ENCODE results near the gene NR3C2. TPM values are rescaled to one million over a fixed set of nuclear protein-coding genes. Genes with fewer than 3 reads are reported as not detected.

Gene NR3C2
- total RNA-seq, 4 donors from 2014 or later = 13.1 to 24.1 (median 14.6) TPM

- Histone ChIP-seq H3K36me3 (no peaks in the 10 kb centered on the region), H3K27me3 (no peaks in the 10 kb centered on the region), H3K4me1 (peaks cover 0 to 33% (median 0%) of the 10 kb centered on the region in 4 donors), H3K9me3 (no peaks in the 10 kb centered on the region), H3K27ac (no peak overlapping the region), H3K4me3 (no peak overlapping the region)
- WGBS, 2 donors = 66 to 71% methylated on average over 2 of the region's 2 CpGs
- no peak for DNase-seq (ENCODE audit: low spot score in 2 of 2)
- TF ChIP-seq EP300 (IDR thresholded peaks at IDR 0.05) (no peak), CTCF (IDR thresholded peaks at IDR 0.05) (no peak), POLR2A (IDR thresholded peaks at IDR 0.05) (no peak)
Observed at GRCh38 chr4:148412460-148412994, 29.7 kb downstream of the NR3C2 start.

GRCh38 chr4:148405161-148405893 is 36.9 kb downstream of the NR3C2 start:
- H3K4me1 ChIP-seq = peaks cover 0 to 6% (median 0%) of the 10 kb centered on the region in 4 donors
- H3K36me3 ChIP-seq = no peaks in the 10 kb centered on the region
- no peaks in the 10 kb centered on the region for H3K27me3 ChIP-seq
- no peak overlapping the region for H3K27ac ChIP-seq
- 88 to 90% methylated on average over 5 of the region's 5 CpGs for WGBS, 2 donors
- DNase-seq (ENCODE audit: low spot score in 2 of 2) = no peak
- H3K4me3 ChIP-seq = no peak overlapping the region
- H3K9me3 ChIP-seq = no peaks in the 10 kb centered on the region
- TF ChIP-seq POLR2A (IDR thresholded peaks at IDR 0.05) (no peak), CTCF (IDR thresholded peaks at IDR 0.05) (no peak), EP300 (IDR thresholded peaks at IDR 0.05) (no peak)

- TF ChIP-seq POLR2A (IDR thresholded peaks at IDR 0.05) (no peak), EP300 (IDR thresholded peaks at IDR 0.05) (no peak), CTCF (IDR thresholded peaks at IDR 0.05) (no peak)
- Histone ChIP-seq H3K27ac (no peak overlapping the region), H3K4me1 (peaks cover 0 to 3% (median 0%) of the 10 kb centered on the region in 4 donors), H3K4me3 (no peak overlapping the region), H3K9me3 (no peaks in the 10 kb centered on the region), H3K36me3 (no peaks in the 10 kb centered on the region), H3K27me3 (no peaks in the 10 kb centered on the region)
- DNase-seq (ENCODE audit: low spot score in 2 of 2) = no peak
Observed at GRCh38 chr4:148398988-148399387, 43.2 kb downstream of the NR3C2 start.

GRCh38 chr4:148397771-148398170 is 44.4 kb downstream of the NR3C2 start:
- Histone ChIP-seq H3K36me3 (no peaks in the 10 kb centered on the region), H3K9me3 (no peaks in the 10 kb centered on the region), H3K27ac (no peak overlapping the region), H3K4me3 (no peak overlapping the region), H3K27me3 (no peaks in the 10 kb centered on the region), H3K4me1 (peaks cover 0 to 3% (median 0%) of the 10 kb centered on the region in 4 donors)
- TF ChIP-seq POLR2A (IDR thresholded peaks at IDR 0.05) (no peak), CTCF (IDR thresholded peaks at IDR 0.05) (no peak), EP300 (IDR thresholded peaks at IDR 0.05) (no peak)
- no peak for DNase-seq (ENCODE audit: low spot score in 2 of 2)
- 80 to 94% methylated on average over 2 of the region's 2 CpGs for WGBS, 2 donors

- Histone ChIP-seq H3K4me1 (peaks cover 0 to 3% (median 0%) of the 10 kb centered on the region in 4 donors), H3K4me3 (no peak overlapping the region), H3K27ac (no peak overlapping the region), H3K9me3 (no peaks in the 10 kb centered on the region), H3K36me3 (no peaks in the 10 kb centered on the region), H3K27me3 (no peaks in the 10 kb centered on the region)
- TF ChIP-seq EP300 (IDR thresholded peaks at IDR 0.05) (no peak), POLR2A (IDR thresholded peaks at IDR 0.05) (no peak), CTCF (IDR thresholded peaks at IDR 0.05) (no peak)
- 76 to 84% methylated on average over 3 of the region's 3 CpGs for WGBS, 2 donors
- no peak for DNase-seq (ENCODE audit: low spot score in 2 of 2)
Observed at GRCh38 chr4:148396986-148397673, 45.1 kb downstream of the NR3C2 start.

Measured in tibial nerve (tissue), 4 donors.